ENCODE results near the gene ENSA.

DNA sequence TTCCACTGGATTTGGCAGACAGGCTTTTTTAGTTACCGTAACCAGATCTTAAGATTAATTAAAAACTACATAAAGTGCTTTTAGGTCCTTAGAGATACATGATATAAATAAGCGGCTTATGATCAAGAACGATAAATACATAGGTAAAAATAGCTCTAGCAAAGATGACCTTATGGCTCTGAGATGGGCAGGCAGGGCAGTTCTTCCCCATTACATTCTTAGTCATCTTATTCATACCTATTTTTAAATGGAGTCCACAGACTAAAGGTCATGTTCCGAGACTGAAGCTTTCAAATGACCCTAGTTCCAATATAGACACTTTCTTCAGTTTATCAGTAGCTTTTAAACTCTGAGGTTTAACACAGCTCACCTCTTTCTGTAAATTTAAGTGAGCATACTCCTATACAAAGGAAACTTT is 54.3 kb downstream of the ENSA start:
- TF ChIP-seq, protein P1, sequence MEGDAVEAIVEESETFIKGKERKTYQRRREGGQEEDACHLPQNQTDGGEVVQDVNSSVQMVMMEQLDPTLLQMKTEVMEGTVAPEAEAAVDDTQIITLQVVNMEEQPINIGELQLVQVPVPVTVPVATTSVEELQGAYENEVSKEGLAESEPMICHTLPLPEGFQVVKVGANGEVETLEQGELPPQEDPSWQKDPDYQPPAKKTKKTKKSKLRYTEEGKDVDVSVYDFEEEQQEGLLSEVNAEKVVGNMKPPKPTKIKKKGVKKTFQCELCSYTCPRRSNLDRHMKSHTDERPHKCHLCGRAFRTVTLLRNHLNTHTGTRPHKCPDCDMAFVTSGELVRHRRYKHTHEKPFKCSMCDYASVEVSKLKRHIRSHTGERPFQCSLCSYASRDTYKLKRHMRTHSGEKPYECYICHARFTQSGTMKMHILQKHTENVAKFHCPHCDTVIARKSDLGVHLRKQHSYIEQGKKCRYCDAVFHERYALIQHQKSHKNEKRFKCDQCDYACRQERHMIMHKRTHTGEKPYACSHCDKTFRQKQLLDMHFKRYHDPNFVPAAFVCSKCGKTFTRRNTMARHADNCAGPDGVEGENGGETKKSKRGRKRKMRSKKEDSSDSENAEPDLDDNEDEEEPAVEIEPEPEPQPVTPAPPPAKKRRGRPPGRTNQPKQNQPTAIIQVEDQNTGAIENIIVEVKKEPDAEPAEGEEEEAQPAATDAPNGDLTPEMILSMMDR (IDR thresholded peaks at IDR 0.05): no peak
- TF ChIP-seq EP300 (IDR thresholded peaks at IDR 0.05): no peak

Measured in A549 (cell line).